Medulla oblongata (tissue), 1 donor: ENCODE results near the gene CTSW.
"Not testable (repeated sequence)": the region's sequence is repeated elsewhere in the genome, so short reads cannot be mapped to it uniquely, and the experiment has no call there.

Experiments used
- DNase-seq: peaks from one replicate; pipeline ENCODE4 v3.0.0-alpha.2; 2015; ENCODE audit errors: extremely low spot score

CTSW gene

GRCh38 chr11:65885808-65886536, 6.3 kb downstream of the CTSW start:
- no peak for DNase-seq

GRCh38 chr11:65886826-65887722, 7.4 kb downstream of the CTSW start:
- no peak for DNase-seq

GRCh38 chr11:65887723-65888162, 8.1 kb downstream of the CTSW start:
- DNase-seq: no peak

- peak; percentile 99 for DNase-seq
These were observed 8.7 kb downstream of the CTSW start, which contains the start of gene FIBP for GRCh38 chr11:65888163-65888814. FIBP (minus strand) TSS chr11:65888471; CDS start chr11:65888418, 53 bp downstream.

GRCh38 chr11:65890324-65891218, 10.9 kb downstream of the CTSW start, which contains the start of gene CCDC85B:
CCDC85B (plus strand) TSS chr11:65890673; CDS start chr11:65890784, 111 bp downstream.
- DNase-seq: peak; percentile 98

- DNase-seq: no peak
These were observed 11.8 kb downstream of the CTSW start for GRCh38 chr11:65891219-65892136.

GRCh38 chr11:65892137-65892540, 12.5 kb downstream of the CTSW start:
- DNase-seq: not testable (repeated sequence)

- no peak for DNase-seq
These were observed 13.2 kb downstream of the CTSW start for GRCh38 chr11:65892661-65893317.

GRCh38 chr11:65894034-65894591, 14.5 kb downstream of the CTSW start:
- DNase-seq: no peak

GRCh38 chr11:65895482-65895981, 15.9 kb downstream of the CTSW start:
- no peak for DNase-seq

- no peak for DNase-seq
These were observed 16.7 kb downstream of the CTSW start for GRCh38 chr11:65896034-65896999.

- DNase-seq: no peak
These were observed 17.4 kb downstream of the CTSW start for GRCh38 chr11:65897020-65897471.

GRCh38 chr11:65898656-65899355, 19.2 kb downstream of the CTSW start:
- no peak for DNase-seq

GRCh38 chr11:65899356-65900124, 19.9 kb downstream of the CTSW start:
- no peak for DNase-seq

GRCh38 chr11:65900125-65900898, 20.7 kb downstream of the CTSW start, which contains the start of gene FOSL1:
FOSL1 (minus strand) TSS chr11:65900388; CDS start chr11:65900339, 49 bp downstream.
- DNase-seq: peak; percentile 71
